Activated naive CD4-positive, alpha-beta T cell treated with anti-CD3 and anti-CD28 coated beads, Interleukin-2, amount 10 ng/mL, durations not matched to agents 5 hours and 36 hours (primary cell): ENCODE data around the gene ATRNL1. TPM values are rescaled to one million over a fixed set of nuclear protein-coding genes. Genes with fewer than 3 reads are reported as not detected.

Experiments
- total RNA-seq, 2 experiments: library from RNA; stranded (reverse); gene quantifications; one replicate each; pipeline ENCODE4 v1.2.3, GENCODE V29; 2021

Gene ATRNL1, protein sequence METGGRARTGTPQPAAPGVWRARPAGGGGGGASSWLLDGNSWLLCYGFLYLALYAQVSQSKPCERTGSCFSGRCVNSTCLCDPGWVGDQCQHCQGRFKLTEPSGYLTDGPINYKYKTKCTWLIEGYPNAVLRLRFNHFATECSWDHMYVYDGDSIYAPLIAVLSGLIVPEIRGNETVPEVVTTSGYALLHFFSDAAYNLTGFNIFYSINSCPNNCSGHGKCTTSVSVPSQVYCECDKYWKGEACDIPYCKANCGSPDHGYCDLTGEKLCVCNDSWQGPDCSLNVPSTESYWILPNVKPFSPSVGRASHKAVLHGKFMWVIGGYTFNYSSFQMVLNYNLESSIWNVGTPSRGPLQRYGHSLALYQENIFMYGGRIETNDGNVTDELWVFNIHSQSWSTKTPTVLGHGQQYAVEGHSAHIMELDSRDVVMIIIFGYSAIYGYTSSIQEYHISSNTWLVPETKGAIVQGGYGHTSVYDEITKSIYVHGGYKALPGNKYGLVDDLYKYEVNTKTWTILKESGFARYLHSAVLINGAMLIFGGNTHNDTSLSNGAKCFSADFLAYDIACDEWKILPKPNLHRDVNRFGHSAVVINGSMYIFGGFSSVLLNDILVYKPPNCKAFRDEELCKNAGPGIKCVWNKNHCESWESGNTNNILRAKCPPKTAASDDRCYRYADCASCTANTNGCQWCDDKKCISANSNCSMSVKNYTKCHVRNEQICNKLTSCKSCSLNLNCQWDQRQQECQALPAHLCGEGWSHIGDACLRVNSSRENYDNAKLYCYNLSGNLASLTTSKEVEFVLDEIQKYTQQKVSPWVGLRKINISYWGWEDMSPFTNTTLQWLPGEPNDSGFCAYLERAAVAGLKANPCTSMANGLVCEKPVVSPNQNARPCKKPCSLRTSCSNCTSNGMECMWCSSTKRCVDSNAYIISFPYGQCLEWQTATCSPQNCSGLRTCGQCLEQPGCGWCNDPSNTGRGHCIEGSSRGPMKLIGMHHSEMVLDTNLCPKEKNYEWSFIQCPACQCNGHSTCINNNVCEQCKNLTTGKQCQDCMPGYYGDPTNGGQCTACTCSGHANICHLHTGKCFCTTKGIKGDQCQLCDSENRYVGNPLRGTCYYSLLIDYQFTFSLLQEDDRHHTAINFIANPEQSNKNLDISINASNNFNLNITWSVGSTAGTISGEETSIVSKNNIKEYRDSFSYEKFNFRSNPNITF (N-terminal part only)
- total RNA-seq: under 1 TPM; 0.19 to 0.38 TPM

DNA sequence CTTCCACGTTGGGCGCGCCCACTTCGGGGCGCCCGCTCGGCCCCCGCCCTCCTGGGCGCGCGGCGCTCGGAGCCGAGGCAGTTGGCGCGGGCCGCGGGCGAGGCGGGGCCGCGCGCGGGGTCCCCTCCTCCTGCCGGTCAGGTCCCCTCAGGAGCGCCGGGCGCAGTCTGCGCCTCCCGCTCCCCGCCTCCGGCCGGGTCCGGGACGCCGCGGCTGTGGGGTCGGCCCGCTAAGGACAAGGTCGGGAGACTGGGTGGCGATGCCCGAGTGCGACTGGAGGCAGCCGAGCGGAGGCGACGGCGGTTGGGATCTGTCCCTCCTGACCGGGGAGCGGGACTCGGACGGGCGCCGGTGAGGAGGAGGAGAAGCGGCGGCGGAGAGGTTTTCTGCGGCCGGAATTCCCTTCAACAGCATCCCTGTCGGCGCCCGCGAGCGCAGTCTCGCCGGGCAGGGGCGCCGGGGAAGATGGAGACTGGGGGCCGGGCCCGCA is at the start of gene ATRNL1:
TSS of gene ATRNL1 (plus strand) at position 80 of the 490 bp plus-strand sequence. CDS start at position 466, 386 bp downstream.

Other genes with a start within 250 kb of the ATRNL1 start
- 10 to 100 TPM; 11.8 to 12.5 TPM for gene TRUB1, start 155.2 kb upstream of the ATRNL1 start, total RNA-seq